Measurements from ENCODE around the gene QRFP.

Gene QRFP

GRCh38 chr9:130937146-130938076, 40.8 kb upstream of the QRFP start:
- ChIA-PET CTCF (interaction anchor here (2.0 kb wide), 1 partner anchor 236 kb away, joined by 7 read pairs; no protein-coding TSS in a partner anchor), POLR2A (no interaction called here)
- TF ChIP-seq CTCF (IDR thresholded peaks at IDR 0.05; ENCODE audit: control extremely low read depth, extremely low read depth, low read depth, missing control alignments): no peak
- DNase-seq (ENCODE audit: extremely low spot score): no peak

- POLR2A ChIA-PET: no interaction called here
- CTCF ChIA-PET: interaction anchor here (2.0 kb wide), 1 partner anchor 235 kb away, joined by 7 read pairs; no protein-coding TSS in a partner anchor
These were observed 39.9 kb upstream of the QRFP start for GRCh38 chr9:130936285-130937117.

GRCh38 chr9:130935648-130936271, 39.1 kb upstream of the QRFP start:
- TF ChIP-seq CTCF (IDR thresholded peaks at IDR 0.05; ENCODE audit: control extremely low read depth, extremely low read depth, low read depth, missing control alignments): no peak
- POLR2A ChIA-PET: no interaction called here
- no peak for DNase-seq (ENCODE audit: extremely low spot score)
- CTCF ChIA-PET: interaction anchor here (1.1 to 2.0 kb wide), 5 partner anchors 10 to 235 kb away, joined by 3 to 7 read pairs (median 5); no protein-coding TSS in a partner anchor

More at GRCh38 chr9:130936285-130937117, 39.9 kb upstream of the QRFP start:
- DNase-seq (ENCODE audit: extremely low spot score): no peak
- no peak for TF ChIP-seq CTCF (IDR thresholded peaks at IDR 0.05; ENCODE audit: control extremely low read depth, extremely low read depth, low read depth, missing control alignments)

- no peak for TF ChIP-seq CTCF (IDR thresholded peaks at IDR 0.05; ENCODE audit: control extremely low read depth, extremely low read depth, low read depth, missing control alignments)
- ChIA-PET POLR2A (no interaction called here), CTCF (interaction anchor here (1.1 to 1.7 kb wide), 5 partner anchors 9 to 234 kb away, joined by 3 to 5 read pairs (median 5); no protein-coding TSS in a partner anchor)
- DNase-seq (ENCODE audit: extremely low spot score): no peak
These were observed 38.4 kb upstream of the QRFP start for GRCh38 chr9:130934702-130935647.

GRCh38 chr9:130934246-130934645, 37.6 kb upstream of the QRFP start:
- ChIA-PET POLR2A (no interaction called here), CTCF (interaction anchor here (1.2 to 1.7 kb wide), 4 partner anchors 8 to 112 kb away, joined by 3 to 5 read pairs (median 5); no protein-coding TSS in a partner anchor)
- DNase-seq (ENCODE audit: extremely low spot score): no peak
- TF ChIP-seq CTCF (IDR thresholded peaks at IDR 0.05; ENCODE audit: control extremely low read depth, extremely low read depth, low read depth, missing control alignments): no peak
